GM23338 (cell line): ENCODE results near the gene PDE10A. TPM values are rescaled to one million over a fixed set of nuclear protein-coding genes. Genes with fewer than 3 reads are reported as not detected.

Experiments
- ATAC-seq: fragments of 200-7000 bp; cut with Tn5 transposase; 3 replicates; pipeline ENCODE4 v1.9.1; 2020
- DNase-seq: peaks from one replicate; pipeline ENCODE4 v3.0.0-alpha.2; 2015; ENCODE audit warnings: low spot score
- H2AFZ ChIP-seq: fragments of 200-600 bp; sonication (generic); 2 replicates; pipeline ENCODE4 v1.8.0; 2016; ENCODE audit warnings: antibody characterized with exemption, mild to moderate bottlenecking, moderate library complexity
- H3F3A ChIP-seq: fragments of 200-600 bp; sonication (generic); replicated peaks from 2 replicates; pipeline ENCODE4 v1.8.0; 2017; ENCODE audit warnings: antibody characterized with exemption, mixed run types, low read depth
- H3K27ac ChIP-seq: fragments of 200-600 bp; sonication (generic); 2 replicates; pipeline ENCODE4 v1.6.1; 2016; ENCODE audit warnings: low read depth
- H3K27me3 ChIP-seq: fragments of 200-600 bp; sonication (generic); 2 replicates; pipeline ENCODE4 v1.8.0; 2016; ENCODE audit warnings: mild to moderate bottlenecking, mixed run types, moderate library complexity; ENCODE audit not compliant: insufficient read depth
- H3K36me3 ChIP-seq: fragments of 200-600 bp; sonication (generic); 2 replicates; pipeline ENCODE4 v1.8.0; 2016; ENCODE audit warnings: mild to moderate bottlenecking; ENCODE audit not compliant: insufficient read depth
- H3K4me1 ChIP-seq: fragments of 200-600 bp; sonication (generic); 2 replicates; pipeline ENCODE4 v1.8.0; 2016; ENCODE audit warnings: mild to moderate bottlenecking, moderate library complexity; ENCODE audit not compliant: insufficient read depth
- H3K4me2 ChIP-seq: fragments of 200-600 bp; sonication (generic); 2 replicates; pipeline ENCODE4 v1.7.1; 2017; ENCODE audit warnings: mixed run types
- H3K4me3 ChIP-seq: fragments of 200-600 bp; sonication (generic); 2 replicates; pipeline ENCODE4 v1.6.1; 2016; ENCODE audit warnings: mixed run types
- H3K79me2 ChIP-seq: fragments of 200-600 bp; sonication (generic); replicated peaks from 2 replicates; pipeline ENCODE4 v1.8.0; 2017; ENCODE audit warnings: mild to moderate bottlenecking; ENCODE audit not compliant: insufficient read depth
- H3K9me2 ChIP-seq: fragments of 200-600 bp; sonication (generic); 2 replicates; pipeline ENCODE4 v1.8.0; 2017; ENCODE audit not compliant: insufficient read depth
- H4K20me1 ChIP-seq: fragments of 200-600 bp; sonication (generic); replicated peaks from 2 replicates; pipeline ENCODE4 v1.8.0; 2017; ENCODE audit warnings: mild to moderate bottlenecking; ENCODE audit not compliant: insufficient read depth
- H3K27ac Mint-ChIP-seq: 2 replicates; pipeline ENCODE4 v1.8.0; 2020; ENCODE audit warnings: inconsistent platforms, mild to moderate bottlenecking, moderate library complexity, mixed read lengths
- H3K27me3 Mint-ChIP-seq: 3 replicates; pipeline ENCODE4 v1.8.0; 2022; ENCODE audit warnings: low read depth, mild to moderate bottlenecking, moderate library complexity, mixed read lengths, inconsistent platforms; ENCODE audit not compliant: insufficient read depth, poor library complexity
- H3K36me3 Mint-ChIP-seq: 3 replicates; pipeline ENCODE4 v1.8.0; 2021; ENCODE audit warnings: low read depth, mild to moderate bottlenecking, inconsistent platforms, moderate library complexity, mixed read lengths
- H3K4me1 Mint-ChIP-seq: 3 replicates; pipeline ENCODE4 v1.8.0; 2020; ENCODE audit warnings: mild to moderate bottlenecking, inconsistent platforms, mixed read lengths
- H3K4me3 Mint-ChIP-seq: 3 replicates; pipeline ENCODE4 v1.8.0; 2021; ENCODE audit warnings: moderate library complexity, mild to moderate bottlenecking, inconsistent platforms, mixed read lengths
- H3K9me3 Mint-ChIP-seq: 3 replicates; pipeline ENCODE4 v1.8.0; 2020; ENCODE audit warnings: moderate library complexity, mild to moderate bottlenecking, inconsistent platforms, mixed read lengths
- CREB1 ChIP-seq: fragments of 250-450 bp; sonication (Bioruptor Pico); IDR thresholded peaks from 2 replicates; pipeline ENCODE4 v1.5.0; 2020; ENCODE audit warnings: low read depth, mild to moderate bottlenecking, moderate library complexity
- EZH2phosphoT487 ChIP-seq: fragments of 200-600 bp; sonication (generic); IDR thresholded peaks from one replicate; pipeline ENCODE4 v1.8.1; 2018; ENCODE audit warnings: antibody characterized with exemption; ENCODE audit not compliant: unreplicated experiment
- JUNB ChIP-seq: IDR thresholded peaks from one replicate; pipeline ENCODE4 v1.6.1; 2016; ENCODE audit warnings: antibody characterized with exemption; ENCODE audit not compliant: unreplicated experiment
- STAT1 ChIP-seq: IDR thresholded peaks from one replicate; pipeline ENCODE4 v1.6.1; 2016; ENCODE audit warnings: antibody characterized with exemption; ENCODE audit not compliant: unreplicated experiment
- ZNF114 ChIP-seq: fragments of 250-450 bp; sonication (Bioruptor Pico); IDR thresholded peaks from 2 replicates; pipeline ENCODE4 v1.5.0; 2020; ENCODE audit warnings: mild to moderate bottlenecking, moderate library complexity
- ZNF331 ChIP-seq: fragments of 250-450 bp; sonication (Bioruptor Pico); IDR thresholded peaks from 2 replicates; pipeline ENCODE4 v1.5.0; 2020; ENCODE audit warnings: low read depth, mild to moderate bottlenecking, moderate library complexity
- polyA plus RNA-seq: library from polyadenylated mRNA; unstranded; fragments of >200 nt; fragmentation: Nextera tagmentation; extraction: Ambion mirVana; gene quantifications from 2 replicates; pipeline ENCODE4 v1.2.1, GENCODE V29; 2016
- total RNA-seq: library from RNA; depleted of rRNA; stranded (reverse); fragments of >200 nt; shearing (Covaris generic); gene quantifications from 2 replicates; pipeline ENCODE4 v1.2.3, GENCODE V29; 2014
- TF ChIP-seq, protein P1 (sequence below): fragments of 250-450 bp; sonication (Bioruptor Pico); IDR thresholded peaks from 2 replicates; pipeline ENCODE4 v1.5.0; 2020; ENCODE audit warnings: mild to moderate bottlenecking, moderate library complexity
- TF ChIP-seq, protein P2 (sequence below), 2 experiments: fragments of 200-600 bp in 1 of 2; sonication (generic) in 1 of 2; conservative IDR thresholded peaks; 2 replicates each; pipeline versions ENCODE4 v1.5.1 to v1.6.1; 2016 to 2017; ENCODE audit warnings: antibody characterized with exemption in 2 of 2, low read depth in 2 of 2, mild to moderate bottlenecking in 2 of 2, moderate library complexity in 1 of 2
- TF ChIP-seq, protein P3 (sequence below): IDR thresholded peaks from one replicate; pipeline ENCODE4 v1.6.1; 2018; ENCODE audit warnings: antibody characterized with exemption; ENCODE audit not compliant: unreplicated experiment

The PDE10A gene
- total and polyA plus RNA-seq, 2 experiments from 2014 or later: 0.50 to 3.9 TPM

DNA sequence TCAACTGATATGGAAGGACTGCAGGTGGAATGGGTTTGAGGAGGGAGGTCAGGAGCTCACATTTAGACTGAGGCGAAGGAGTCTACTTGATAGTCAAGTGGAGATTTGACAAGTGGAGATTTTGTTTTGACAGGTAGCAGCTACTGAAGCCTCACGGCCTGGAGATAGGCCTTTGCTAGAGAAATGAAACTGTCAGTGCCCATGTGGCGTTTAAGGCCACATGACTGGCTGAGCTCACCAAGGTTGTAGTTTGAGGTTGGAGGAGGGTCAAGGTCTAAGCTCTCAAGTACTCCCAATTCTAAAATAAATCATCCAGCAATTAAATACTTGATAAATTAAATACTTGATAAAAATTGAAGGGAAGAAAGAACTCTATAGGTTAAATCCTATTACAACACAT lies 273.5 kb downstream of the PDE10A start (continued):
- TF ChIP-seq, protein P1, sequence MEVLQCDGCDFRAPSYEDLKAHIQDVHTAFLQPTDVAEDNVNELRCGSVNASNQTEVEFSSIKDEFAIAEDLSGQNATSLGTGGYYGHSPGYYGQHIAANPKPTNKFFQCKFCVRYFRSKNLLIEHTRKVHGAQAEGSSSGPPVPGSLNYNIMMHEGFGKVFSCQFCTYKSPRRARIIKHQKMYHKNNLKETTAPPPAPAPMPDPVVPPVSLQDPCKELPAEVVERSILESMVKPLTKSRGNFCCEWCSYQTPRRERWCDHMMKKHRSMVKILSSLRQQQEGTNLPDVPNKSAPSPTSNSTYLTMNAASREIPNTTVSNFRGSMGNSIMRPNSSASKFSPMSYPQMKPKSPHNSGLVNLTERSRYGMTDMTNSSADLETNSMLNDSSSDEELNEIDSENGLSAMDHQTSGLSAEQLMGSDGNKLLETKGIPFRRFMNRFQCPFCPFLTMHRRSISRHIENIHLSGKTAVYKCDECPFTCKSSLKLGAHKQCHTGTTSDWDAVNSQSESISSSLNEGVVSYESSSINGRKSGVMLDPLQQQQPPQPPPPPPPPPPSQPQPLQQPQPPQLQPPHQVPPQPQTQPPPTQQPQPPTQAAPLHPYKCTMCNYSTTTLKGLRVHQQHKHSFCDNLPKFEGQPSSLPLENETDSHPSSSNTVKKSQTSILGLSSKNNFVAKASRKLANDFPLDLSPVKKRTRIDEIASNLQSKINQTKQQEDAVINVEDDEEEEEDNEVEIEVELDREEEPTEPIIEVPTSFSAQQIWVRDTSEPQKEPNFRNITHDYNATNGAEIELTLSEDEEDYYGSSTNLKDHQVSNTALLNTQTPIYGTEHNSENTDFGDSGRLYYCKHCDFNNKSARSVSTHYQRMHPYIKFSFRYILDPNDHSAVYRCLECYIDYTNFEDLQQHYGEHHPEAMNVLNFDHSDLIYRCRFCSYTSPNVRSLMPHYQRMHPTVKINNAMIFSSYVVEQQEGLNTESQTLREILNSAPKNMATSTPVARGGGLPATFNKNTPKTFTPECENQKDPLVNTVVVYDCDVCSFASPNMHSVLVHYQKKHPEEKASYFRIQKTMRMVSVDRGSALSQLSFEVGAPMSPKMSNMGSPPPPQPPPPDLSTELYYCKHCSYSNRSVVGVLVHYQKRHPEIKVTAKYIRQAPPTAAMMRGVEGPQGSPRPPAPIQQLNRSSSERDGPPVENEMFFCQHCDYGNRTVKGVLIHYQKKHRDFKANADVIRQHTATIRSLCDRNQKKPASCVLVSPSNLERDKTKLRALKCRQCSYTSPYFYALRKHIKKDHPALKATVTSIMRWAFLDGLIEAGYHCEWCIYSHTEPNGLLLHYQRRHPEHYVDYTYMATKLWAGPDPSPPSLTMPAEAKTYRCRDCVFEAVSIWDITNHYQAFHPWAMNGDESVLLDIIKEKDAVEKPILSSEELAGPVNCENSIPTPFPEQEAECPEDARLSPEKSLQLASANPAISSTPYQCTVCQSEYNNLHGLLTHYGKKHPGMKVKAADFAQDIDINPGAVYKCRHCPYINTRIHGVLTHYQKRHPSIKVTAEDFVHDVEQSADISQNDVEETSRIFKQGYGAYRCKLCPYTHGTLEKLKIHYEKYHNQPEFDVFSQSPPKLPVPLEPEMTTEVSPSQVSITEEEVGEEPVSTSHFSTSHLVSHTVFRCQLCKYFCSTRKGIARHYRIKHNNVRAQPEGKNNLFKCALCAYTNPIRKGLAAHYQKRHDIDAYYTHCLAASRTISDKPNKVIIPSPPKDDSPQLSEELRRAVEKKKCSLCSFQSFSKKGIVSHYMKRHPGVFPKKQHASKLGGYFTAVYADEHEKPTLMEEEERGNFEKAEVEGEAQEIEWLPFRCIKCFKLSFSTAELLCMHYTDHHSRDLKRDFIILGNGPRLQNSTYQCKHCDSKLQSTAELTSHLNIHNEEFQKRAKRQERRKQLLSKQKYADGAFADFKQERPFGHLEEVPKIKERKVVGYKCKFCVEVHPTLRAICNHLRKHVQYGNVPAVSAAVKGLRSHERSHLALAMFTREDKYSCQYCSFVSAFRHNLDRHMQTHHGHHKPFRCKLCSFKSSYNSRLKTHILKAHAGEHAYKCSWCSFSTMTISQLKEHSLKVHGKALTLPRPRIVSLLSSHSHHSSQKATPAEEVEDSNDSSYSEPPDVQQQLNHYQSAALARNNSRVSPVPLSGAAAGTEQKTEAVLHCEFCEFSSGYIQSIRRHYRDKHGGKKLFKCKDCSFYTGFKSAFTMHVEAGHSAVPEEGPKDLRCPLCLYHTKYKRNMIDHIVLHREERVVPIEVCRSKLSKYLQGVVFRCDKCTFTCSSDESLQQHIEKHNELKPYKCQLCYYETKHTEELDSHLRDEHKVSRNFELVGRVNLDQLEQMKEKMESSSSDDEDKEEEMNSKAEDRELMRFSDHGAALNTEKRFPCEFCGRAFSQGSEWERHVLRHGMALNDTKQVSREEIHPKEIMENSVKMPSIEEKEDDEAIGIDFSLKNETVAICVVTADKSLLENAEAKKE (CRISPR knock-in tag): no peak
- TF ChIP-seq EZH2phosphoT487 (no peak), CREB1 (CRISPR knock-in tag) (no peak)
- TF ChIP-seq, protein P2, sequence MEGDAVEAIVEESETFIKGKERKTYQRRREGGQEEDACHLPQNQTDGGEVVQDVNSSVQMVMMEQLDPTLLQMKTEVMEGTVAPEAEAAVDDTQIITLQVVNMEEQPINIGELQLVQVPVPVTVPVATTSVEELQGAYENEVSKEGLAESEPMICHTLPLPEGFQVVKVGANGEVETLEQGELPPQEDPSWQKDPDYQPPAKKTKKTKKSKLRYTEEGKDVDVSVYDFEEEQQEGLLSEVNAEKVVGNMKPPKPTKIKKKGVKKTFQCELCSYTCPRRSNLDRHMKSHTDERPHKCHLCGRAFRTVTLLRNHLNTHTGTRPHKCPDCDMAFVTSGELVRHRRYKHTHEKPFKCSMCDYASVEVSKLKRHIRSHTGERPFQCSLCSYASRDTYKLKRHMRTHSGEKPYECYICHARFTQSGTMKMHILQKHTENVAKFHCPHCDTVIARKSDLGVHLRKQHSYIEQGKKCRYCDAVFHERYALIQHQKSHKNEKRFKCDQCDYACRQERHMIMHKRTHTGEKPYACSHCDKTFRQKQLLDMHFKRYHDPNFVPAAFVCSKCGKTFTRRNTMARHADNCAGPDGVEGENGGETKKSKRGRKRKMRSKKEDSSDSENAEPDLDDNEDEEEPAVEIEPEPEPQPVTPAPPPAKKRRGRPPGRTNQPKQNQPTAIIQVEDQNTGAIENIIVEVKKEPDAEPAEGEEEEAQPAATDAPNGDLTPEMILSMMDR (conservative IDR thresholded peaks at IDR 0.05; ENCODE audit: low read depth in 2 of 2): no peak

DNA sequence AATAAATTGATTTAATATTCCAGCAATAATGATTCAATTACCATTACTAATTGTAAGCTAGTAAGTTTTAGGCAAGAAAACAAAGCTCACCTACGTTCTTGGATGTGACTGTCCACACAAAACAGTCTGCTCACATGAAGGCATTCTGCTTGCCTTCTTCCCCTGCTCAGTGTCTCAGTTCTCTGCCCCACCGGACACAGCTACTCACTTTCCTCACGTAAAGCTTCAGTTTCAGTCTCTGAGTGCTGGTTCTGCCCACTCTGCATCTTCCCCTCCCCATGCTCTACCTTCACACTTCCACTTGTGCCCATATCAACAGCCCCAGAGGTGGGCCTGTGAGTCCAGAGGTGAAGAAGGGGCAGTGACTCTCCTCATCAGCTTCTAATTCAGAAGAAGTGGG lies 279.7 kb downstream of the PDE10A start:
- no peak overlapping the region for H3K27ac Mint-ChIP-seq
- peaks cover 2% of the 10 kb centered on the region for H3K27me3 Mint-ChIP-seq
- no peak for ATAC-seq
- H4K20me1 ChIP-seq: no peaks in the 10 kb centered on the region; the same call in 1 of the 2 replicates
- H3K9me2 ChIP-seq: no peaks in the 10 kb centered on the region
- H2AFZ ChIP-seq: no peak overlapping the region
- H3K36me3 ChIP-seq: no peaks in the 10 kb centered on the region
- no peak overlapping the region for H3K4me2 ChIP-seq
- no peaks in the 10 kb centered on the region for H3K27me3 ChIP-seq
- H3K4me1 Mint-ChIP-seq: no peaks in the 10 kb centered on the region
- H3K4me3 Mint-ChIP-seq: no peak overlapping the region
- no peak for DNase-seq
- no peaks in the 10 kb centered on the region for H3K9me3 Mint-ChIP-seq
- no peaks in the 10 kb centered on the region for H3F3A ChIP-seq
- H3K4me3 ChIP-seq: no peak overlapping the region
- H3K27ac ChIP-seq: no peak overlapping the region
- no peaks in the 10 kb centered on the region for H3K79me2 ChIP-seq
- no peaks in the 10 kb centered on the region for H3K36me3 Mint-ChIP-seq
- H3K4me1 ChIP-seq: no peaks in the 10 kb centered on the region
- no peak for TF ChIP-seq JUNB
- TF ChIP-seq, protein P2 (conservative IDR thresholded peaks at IDR 0.05; ENCODE audit: low read depth in 2 of 2): no peak
- TF ChIP-seq EZH2phosphoT487: no peak
- no peak for TF ChIP-seq STAT1
- TF ChIP-seq ZNF114 (CRISPR knock-in tag): no peak
- TF ChIP-seq ZNF331 (CRISPR knock-in tag): no peak
- TF ChIP-seq, protein P3, sequence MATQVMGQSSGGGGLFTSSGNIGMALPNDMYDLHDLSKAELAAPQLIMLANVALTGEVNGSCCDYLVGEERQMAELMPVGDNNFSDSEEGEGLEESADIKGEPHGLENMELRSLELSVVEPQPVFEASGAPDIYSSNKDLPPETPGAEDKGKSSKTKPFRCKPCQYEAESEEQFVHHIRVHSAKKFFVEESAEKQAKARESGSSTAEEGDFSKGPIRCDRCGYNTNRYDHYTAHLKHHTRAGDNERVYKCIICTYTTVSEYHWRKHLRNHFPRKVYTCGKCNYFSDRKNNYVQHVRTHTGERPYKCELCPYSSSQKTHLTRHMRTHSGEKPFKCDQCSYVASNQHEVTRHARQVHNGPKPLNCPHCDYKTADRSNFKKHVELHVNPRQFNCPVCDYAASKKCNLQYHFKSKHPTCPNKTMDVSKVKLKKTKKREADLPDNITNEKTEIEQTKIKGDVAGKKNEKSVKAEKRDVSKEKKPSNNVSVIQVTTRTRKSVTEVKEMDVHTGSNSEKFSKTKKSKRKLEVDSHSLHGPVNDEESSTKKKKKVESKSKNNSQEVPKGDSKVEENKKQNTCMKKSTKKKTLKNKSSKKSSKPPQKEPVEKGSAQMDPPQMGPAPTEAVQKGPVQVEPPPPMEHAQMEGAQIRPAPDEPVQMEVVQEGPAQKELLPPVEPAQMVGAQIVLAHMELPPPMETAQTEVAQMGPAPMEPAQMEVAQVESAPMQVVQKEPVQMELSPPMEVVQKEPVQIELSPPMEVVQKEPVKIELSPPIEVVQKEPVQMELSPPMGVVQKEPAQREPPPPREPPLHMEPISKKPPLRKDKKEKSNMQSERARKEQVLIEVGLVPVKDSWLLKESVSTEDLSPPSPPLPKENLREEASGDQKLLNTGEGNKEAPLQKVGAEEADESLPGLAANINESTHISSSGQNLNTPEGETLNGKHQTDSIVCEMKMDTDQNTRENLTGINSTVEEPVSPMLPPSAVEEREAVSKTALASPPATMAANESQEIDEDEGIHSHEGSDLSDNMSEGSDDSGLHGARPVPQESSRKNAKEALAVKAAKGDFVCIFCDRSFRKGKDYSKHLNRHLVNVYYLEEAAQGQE: no peak
